GM18498 (cell line): ENCODE data around the gene RALY.

Source experiments
- ATAC-seq: cut with Tn5 transposase; IDR thresholded peaks from one replicate; pipeline ENCODE4 v1.9.1; 2021; ENCODE audit warnings: mild to moderate bottlenecking, moderate library complexity; ENCODE audit not compliant: unreplicated experiment

RALY gene

GRCh38 chr20:34047010-34047687, 53.4 kb downstream of the RALY start:
- ATAC-seq, result no peak

GRCh38 chr20:34047917-34048316, 54.2 kb downstream of the RALY start:
- no peak for ATAC-seq

- ATAC-seq, result no peak
Observed at GRCh38 chr20:34049389-34049788, 55.7 kb downstream of the RALY start.

GRCh38 chr20:34049897-34050695, 56.4 kb downstream of the RALY start:
- no peak for ATAC-seq

- ATAC-seq, result no peak
Observed at GRCh38 chr20:34052414-34052813, 58.7 kb downstream of the RALY start.

- no peak for ATAC-seq
Observed at GRCh38 chr20:34055290-34055689, 61.6 kb downstream of the RALY start.

GRCh38 chr20:34058831-34059230, 65.1 kb downstream of the RALY start:
- ATAC-seq, result no peak

GRCh38 chr20:34060970-34061369, 67.3 kb downstream of the RALY start:
- no peak for ATAC-seq

GRCh38 chr20:34061695-34062094, 68.0 kb downstream of the RALY start:
- no peak for ATAC-seq

GRCh38 chr20:34062570-34063482, 69.1 kb downstream of the RALY start:
- no peak for ATAC-seq

- ATAC-seq, result no peak
Observed at GRCh38 chr20:34064286-34064685, 70.6 kb downstream of the RALY start.

- ATAC-seq, result no peak
Observed at GRCh38 chr20:34065260-34065659, 71.5 kb downstream of the RALY start.

GRCh38 chr20:34066476-34067090, 72.9 kb downstream of the RALY start:
- no peak for ATAC-seq

- no peak for ATAC-seq
Observed at GRCh38 chr20:34068001-34068400, 74.3 kb downstream of the RALY start.

GRCh38 chr20:34069341-34070078, 75.8 kb downstream of the RALY start:
- ATAC-seq, result peak; percentile 75

- no peak for ATAC-seq
Observed at GRCh38 chr20:34070079-34070439, 76.3 kb downstream of the RALY start.

GRCh38 chr20:34070859-34071258, 77.1 kb downstream of the RALY start:
- ATAC-seq, result no peak

- no peak for ATAC-seq
Observed at GRCh38 chr20:34072076-34072475, 78.4 kb downstream of the RALY start.

GRCh38 chr20:34072778-34073177, 79.1 kb downstream of the RALY start:
- no peak for ATAC-seq

- ATAC-seq, result no peak
Observed at GRCh38 chr20:34074101-34074760, 80.5 kb downstream of the RALY start.
